ENCODE results near the gene INPP5E.

GRCh38 chr9:136405481-136405880, 34.2 kb downstream of the INPP5E start:
- TF ChIP-seq, protein P1, sequence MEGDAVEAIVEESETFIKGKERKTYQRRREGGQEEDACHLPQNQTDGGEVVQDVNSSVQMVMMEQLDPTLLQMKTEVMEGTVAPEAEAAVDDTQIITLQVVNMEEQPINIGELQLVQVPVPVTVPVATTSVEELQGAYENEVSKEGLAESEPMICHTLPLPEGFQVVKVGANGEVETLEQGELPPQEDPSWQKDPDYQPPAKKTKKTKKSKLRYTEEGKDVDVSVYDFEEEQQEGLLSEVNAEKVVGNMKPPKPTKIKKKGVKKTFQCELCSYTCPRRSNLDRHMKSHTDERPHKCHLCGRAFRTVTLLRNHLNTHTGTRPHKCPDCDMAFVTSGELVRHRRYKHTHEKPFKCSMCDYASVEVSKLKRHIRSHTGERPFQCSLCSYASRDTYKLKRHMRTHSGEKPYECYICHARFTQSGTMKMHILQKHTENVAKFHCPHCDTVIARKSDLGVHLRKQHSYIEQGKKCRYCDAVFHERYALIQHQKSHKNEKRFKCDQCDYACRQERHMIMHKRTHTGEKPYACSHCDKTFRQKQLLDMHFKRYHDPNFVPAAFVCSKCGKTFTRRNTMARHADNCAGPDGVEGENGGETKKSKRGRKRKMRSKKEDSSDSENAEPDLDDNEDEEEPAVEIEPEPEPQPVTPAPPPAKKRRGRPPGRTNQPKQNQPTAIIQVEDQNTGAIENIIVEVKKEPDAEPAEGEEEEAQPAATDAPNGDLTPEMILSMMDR (tag by site-specific recombination; IDR thresholded peaks at IDR 0.05) = no peak
- TF ChIP-seq KLF10 (tag by site-specific recombination; IDR thresholded peaks at IDR 0.05) = no peak

All from HEK293 (cell line).